Erythroblast (primary cell): ENCODE measurements around the gene LGALS9C.
"Not testable (repeated sequence)": the region's sequence is repeated elsewhere in the genome, so short reads cannot be mapped to it uniquely, and the experiment has no call there.

Source experiments
- GATA1 ChIP-seq: IDR thresholded peaks from 2 replicates; pipeline ENCODE4 v1.6.1; 2011; ENCODE audit warnings: low read depth, mild to moderate bottlenecking, control low read depth, low read length, moderate library complexity
- POLR2A ChIP-seq: IDR thresholded peaks from 2 replicates; pipeline ENCODE4 v1.6.1; 2011; ENCODE audit warnings: mild to moderate bottlenecking, low read length

DNA sequence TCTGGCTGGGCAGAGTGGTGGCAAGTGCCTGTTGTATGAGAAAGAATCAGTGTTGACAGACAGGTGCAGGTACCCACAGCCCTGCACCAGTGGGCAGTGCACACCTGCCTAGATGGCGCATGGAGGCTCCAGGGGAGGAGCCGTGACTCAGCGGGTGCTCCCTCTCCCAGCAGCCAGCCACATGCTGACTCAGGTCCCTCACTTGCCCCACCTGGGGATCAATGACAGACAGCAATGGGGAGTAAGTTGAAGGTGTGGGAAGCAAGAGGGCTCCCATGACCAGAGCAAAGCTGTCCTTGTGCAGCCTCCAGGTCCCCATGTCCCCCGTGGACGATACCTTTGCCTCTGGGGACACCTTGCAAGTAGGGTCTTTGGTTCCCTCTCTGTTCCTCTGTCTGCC is 24.6 kb upstream of the LGALS9C start:
- TF ChIP-seq POLR2A, GATA1: not testable (repeated sequence)
